T-helper 2 cell treated with Interferon-gamma antibody and Interleukin-4, amounts not matched to agents 5 μg/mL and 100 μg/mL, for 36 hours (primary cell): Measurements from ENCODE around the gene DPEP2NB.
"Not testable (repeated sequence)": the region's sequence is repeated elsewhere in the genome, so short reads cannot be mapped to it uniquely, and the experiment has no call there.

Experiments
- DNase-seq: peaks from one replicate; pipeline ENCODE4 v3.0.0; 2021; ENCODE audit warnings: low spot score
- H3K27ac Mint-ChIP-seq: one replicate; pipeline ENCODE4 v1.8.0; 2021; ENCODE audit warnings: mild to moderate bottlenecking, mixed read lengths
- H3K27me3 Mint-ChIP-seq: one replicate; pipeline ENCODE4 v1.8.0; 2021; ENCODE audit warnings: low read depth, mixed read lengths
- H3K36me3 Mint-ChIP-seq: one replicate; pipeline ENCODE4 v1.8.0; 2021; ENCODE audit warnings: low read depth, mixed read lengths
- H3K4me1 Mint-ChIP-seq: one replicate; pipeline ENCODE4 v1.8.0; 2021; ENCODE audit warnings: low read depth, mixed read lengths
- H3K4me3 Mint-ChIP-seq: one replicate; pipeline ENCODE4 v1.8.0; 2022; ENCODE audit warnings: mild to moderate bottlenecking, moderate library complexity, mixed read lengths
- H3K9me3 Mint-ChIP-seq: one replicate; pipeline ENCODE4 v1.8.0; 2021; ENCODE audit warnings: mixed read lengths

The DPEP2NB gene

GRCh38 chr16:68031951-68032350 lies 16.2 kb upstream of the DPEP2NB start:
- peaks cover 16% of the 10 kb centered on the region for H3K36me3 Mint-ChIP-seq
- H3K4me3 Mint-ChIP-seq, result no peak overlapping the region
- no peak overlapping the region for H3K27ac Mint-ChIP-seq
- no peaks in the 10 kb centered on the region for H3K27me3 Mint-ChIP-seq
- peaks cover 8% of the 10 kb centered on the region for H3K4me1 Mint-ChIP-seq
- H3K9me3 Mint-ChIP-seq, result no peaks in the 10 kb centered on the region
- no peak for DNase-seq

DNA sequence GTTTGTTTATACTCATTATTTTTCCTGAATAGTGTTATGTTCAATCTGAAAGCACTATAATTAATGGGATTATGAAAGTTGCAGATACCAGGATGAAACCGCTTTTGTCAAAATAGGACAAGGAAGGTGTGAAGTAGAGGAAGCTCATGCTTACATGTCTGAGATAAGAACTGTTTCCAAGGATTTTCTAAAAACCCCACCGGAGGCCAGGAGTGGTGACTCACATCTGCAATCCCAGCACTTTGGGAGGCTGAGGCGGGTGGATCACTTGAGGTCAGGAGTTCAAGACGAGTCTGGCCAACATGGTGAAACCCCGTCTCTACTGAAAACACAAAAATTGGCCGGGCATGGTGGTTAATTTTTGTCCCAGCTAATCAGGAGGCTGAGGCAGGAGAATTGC lies 14.4 kb upstream of the DPEP2NB start:
- H3K4me3 Mint-ChIP-seq, H3K4me1 Mint-ChIP-seq, H3K27ac Mint-ChIP-seq, H3K27me3 Mint-ChIP-seq, H3K9me3 Mint-ChIP-seq, DNase-seq: not testable (repeated sequence)
- peaks cover 15% of the 10 kb centered on the region for H3K36me3 Mint-ChIP-seq

DNA sequence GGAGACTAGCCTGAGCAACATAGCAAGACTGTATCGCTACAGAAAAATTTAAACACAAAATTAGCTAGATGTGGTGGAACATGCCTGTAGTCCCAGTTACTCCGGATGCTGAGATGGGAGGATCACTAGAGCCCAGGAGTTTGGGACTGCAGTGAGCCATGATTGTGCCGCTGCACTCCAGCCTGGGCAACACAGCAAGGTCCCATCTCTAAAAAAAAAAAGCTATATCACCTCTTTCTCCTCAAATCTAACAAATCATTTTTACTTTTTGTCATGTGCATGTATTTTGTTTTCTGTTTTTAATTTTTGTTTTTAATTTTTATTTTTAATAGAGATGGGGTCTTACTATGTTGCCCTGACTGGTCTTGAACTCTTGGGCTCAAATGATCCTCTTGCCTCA lies 13.3 kb upstream of the DPEP2NB start:
- Mint-ChIP-seq H3K4me1 (peaks cover 2% of the 10 kb centered on the region), H3K36me3 (peaks cover 13% of the 10 kb centered on the region), H3K27ac (no peak overlapping the region), H3K4me3 (no peak overlapping the region), H3K27me3 (no peaks in the 10 kb centered on the region), H3K9me3 (no peaks in the 10 kb centered on the region)
- no peak for DNase-seq

DNA sequence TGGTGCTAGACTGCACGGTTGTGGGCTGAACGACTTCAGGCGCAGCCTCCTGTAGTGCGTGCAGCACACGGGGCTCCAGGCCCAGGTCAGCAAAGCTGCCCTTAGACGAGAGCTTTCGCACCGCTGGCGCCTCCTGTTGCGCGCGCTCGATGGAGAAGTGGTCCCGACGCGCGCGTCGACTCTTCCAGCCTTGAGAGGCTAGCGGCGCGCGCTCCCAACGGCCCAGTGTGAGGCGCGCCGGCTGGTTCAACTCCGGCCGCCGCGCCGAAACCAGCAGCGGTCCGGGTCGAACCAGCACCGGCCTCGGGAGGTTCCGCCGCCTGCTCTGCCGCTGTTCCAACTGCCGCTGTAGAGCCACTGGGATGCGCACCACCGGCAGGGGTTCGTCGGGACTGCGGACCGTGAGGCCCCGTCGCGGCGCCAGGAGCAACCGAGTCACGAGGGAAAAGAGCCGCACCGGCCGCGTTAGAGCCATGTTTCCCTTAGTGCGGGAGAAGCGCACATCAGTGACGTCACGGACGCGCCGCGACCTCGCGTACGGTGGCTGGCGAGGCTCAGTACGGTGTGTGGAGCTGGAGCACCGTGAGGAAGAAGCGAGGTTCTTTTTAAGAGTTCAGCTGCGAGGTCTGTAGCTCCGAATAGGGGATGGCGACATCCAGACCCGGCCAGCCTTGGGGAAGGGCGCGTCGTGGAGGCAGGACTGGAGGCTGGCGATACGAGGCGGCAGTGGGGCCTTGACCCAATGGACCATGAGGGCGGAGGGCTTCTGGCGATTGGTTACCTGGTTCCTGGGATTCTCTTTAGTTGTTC lies 7.2 kb upstream of the DPEP2NB start, which contains the start of the genes DDX28 and DUS2:
DDX28 (minus strand) TSS at position 505 of the 810 bp plus-strand sequence; CDS start at position 475, 30 bp downstream.
DUS2 (plus strand) TSS at position 557 of the 810 bp plus-strand sequence. CDS start 14,740 bp downstream, outside the sequence.
- Mint-ChIP-seq H3K9me3 (no peaks in the 10 kb centered on the region), H3K36me3 (peaks cover 19% of the 10 kb centered on the region), H3K4me3 (peak within 1 kb of the TSS; percentile 100), H3K4me1 (peaks cover 13% of the 10 kb centered on the region), H3K27me3 (no peaks in the 10 kb centered on the region), H3K27ac (peak within 1 kb of the TSS; percentile 96)
- peak; percentile 94 for DNase-seq

DNA sequence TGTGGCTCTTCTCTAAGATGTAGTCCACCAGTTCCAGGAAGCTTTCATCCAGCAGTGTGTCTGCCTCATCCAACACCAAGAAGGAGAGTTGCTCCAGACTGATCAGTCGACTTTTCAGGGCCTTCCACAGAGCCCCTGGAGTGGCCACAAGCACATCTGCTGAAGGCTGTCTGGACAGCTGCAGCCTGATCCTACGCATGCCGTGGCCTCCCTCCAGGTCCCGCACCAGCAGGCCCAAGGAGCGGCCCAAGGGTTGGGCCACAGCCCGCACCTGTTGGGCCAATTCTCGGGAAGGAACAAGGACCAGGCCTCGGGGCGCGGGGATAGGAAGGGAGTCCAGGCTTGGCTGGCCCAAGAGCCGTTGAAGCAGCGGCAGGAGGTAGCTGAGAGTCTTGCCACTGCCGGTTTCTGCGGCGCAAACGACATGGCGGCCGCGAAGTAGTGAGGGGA lies 6.6 kb upstream of the DPEP2NB start:
- Mint-ChIP-seq H3K4me1 (peaks cover 13% of the 10 kb centered on the region), H3K9me3 (no peaks in the 10 kb centered on the region), H3K36me3 (peaks cover 14% of the 10 kb centered on the region), H3K27me3 (no peaks in the 10 kb centered on the region), H3K27ac (peak overlapping the region; percentile 96), H3K4me3 (peak overlapping the region; percentile 100)
- DNase-seq, result no peak

GRCh38 chr16:68021490-68021889 lies 5.8 kb upstream of the DPEP2NB start:
- H3K27me3 Mint-ChIP-seq, result no peaks in the 10 kb centered on the region
- no peak for DNase-seq
- H3K27ac Mint-ChIP-seq, result peak overlapping the region; percentile 36
- H3K9me3 Mint-ChIP-seq, result no peaks in the 10 kb centered on the region
- H3K36me3 Mint-ChIP-seq, result peaks cover 10% of the 10 kb centered on the region
- H3K4me1 Mint-ChIP-seq, result peaks cover 13% of the 10 kb centered on the region
- H3K4me3 Mint-ChIP-seq, result peak overlapping the region; percentile 100

DNA sequence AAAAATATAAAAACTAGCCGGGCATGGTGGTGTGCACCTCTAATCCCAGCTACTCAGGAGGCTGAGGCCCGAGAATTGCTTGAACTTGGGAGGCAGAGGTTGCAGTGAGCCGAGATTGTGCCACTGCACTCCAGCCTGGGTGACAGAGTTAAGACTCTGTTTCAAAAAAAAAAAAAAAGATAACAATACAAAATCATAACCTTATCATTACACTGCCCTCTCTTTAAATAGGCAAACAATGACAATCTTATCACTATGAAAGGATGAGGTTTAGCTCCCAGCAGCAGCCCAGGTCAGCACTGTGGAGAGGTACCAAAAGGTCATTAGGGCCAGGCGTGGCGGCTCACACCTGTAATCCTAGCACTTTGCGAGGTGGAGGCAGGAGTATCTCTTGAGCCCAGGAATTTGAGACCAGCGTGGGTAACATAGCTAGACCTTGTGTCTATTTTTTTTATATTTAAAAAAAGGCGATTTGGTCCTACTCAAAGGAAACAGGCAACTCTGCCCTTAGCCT lies 3.5 kb upstream of the DPEP2NB start:
- Mint-ChIP-seq H3K9me3 (no peaks in the 10 kb centered on the region), H3K4me1 (peaks cover 13% of the 10 kb centered on the region), H3K4me3 (no peak overlapping the region), H3K27me3 (no peaks in the 10 kb centered on the region), H3K27ac (no peak overlapping the region), H3K36me3 (peaks cover 10% of the 10 kb centered on the region)
- DNase-seq, result no peak

- H3K27ac Mint-ChIP-seq, result no peak overlapping the region
- no peaks in the 10 kb centered on the region for H3K27me3 Mint-ChIP-seq
- no peak overlapping the region for H3K4me3 Mint-ChIP-seq
- H3K9me3 Mint-ChIP-seq, result no peaks in the 10 kb centered on the region
- peaks cover 5% of the 10 kb centered on the region for H3K4me1 Mint-ChIP-seq
- DNase-seq, result no peak
- H3K36me3 Mint-ChIP-seq, result no peaks in the 10 kb centered on the region
These were observed 2.3 kb downstream of the DPEP2NB start for GRCh38 chr16:68013440-68013839.

DNA sequence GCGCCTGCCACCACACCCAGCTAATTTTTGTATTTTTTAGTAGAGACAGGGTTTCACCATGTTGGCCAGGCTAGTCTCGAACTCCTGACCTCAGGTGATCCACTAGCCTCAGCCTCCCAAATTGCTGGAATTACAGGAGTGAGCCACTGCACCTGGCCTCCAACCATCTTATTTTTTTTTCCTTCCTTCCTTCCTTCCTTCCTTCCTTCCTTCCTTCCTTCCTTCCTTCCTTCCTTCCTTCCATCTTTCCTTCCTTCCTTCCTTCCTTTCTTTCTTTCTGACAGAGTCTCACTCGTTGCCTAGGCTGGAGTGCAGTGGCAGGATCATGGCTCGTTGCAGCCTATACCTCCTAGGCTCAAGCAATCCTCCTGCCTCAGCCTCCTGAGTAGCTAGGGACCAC lies 5.8 kb downstream of the DPEP2NB start:
- H3K27me3 Mint-ChIP-seq, H3K9me3 Mint-ChIP-seq, H3K4me3 Mint-ChIP-seq, H3K36me3 Mint-ChIP-seq, DNase-seq, H3K27ac Mint-ChIP-seq: not testable (repeated sequence)
- peaks cover 16% of the 10 kb centered on the region for H3K4me1 Mint-ChIP-seq

GRCh38 chr16:68009157-68009735 lies 6.5 kb downstream of the DPEP2NB start:
- Mint-ChIP-seq H3K4me3 (no peak overlapping the region), H3K9me3 (no peaks in the 10 kb centered on the region), H3K36me3 (no peaks in the 10 kb centered on the region), H3K27ac (no peak overlapping the region), H3K27me3 (no peaks in the 10 kb centered on the region), H3K4me1 (peaks cover 16% of the 10 kb centered on the region)
- DNase-seq, result no peak

GRCh38 chr16:68005786-68006286 lies 9.9 kb downstream of the DPEP2NB start:
- H3K36me3 Mint-ChIP-seq, result no peaks in the 10 kb centered on the region
- H3K4me1 Mint-ChIP-seq, result peaks cover 18% of the 10 kb centered on the region
- no peaks in the 10 kb centered on the region for H3K27me3 Mint-ChIP-seq
- peak overlapping the region; percentile 94 for H3K27ac Mint-ChIP-seq
- peak overlapping the region; percentile 24 for H3K4me3 Mint-ChIP-seq
- no peaks in the 10 kb centered on the region for H3K9me3 Mint-ChIP-seq
- no peak for DNase-seq

GRCh38 chr16:68005211-68005610 lies 10.5 kb downstream of the DPEP2NB start:
- H3K27me3 Mint-ChIP-seq, result no peaks in the 10 kb centered on the region
- H3K9me3 Mint-ChIP-seq, result no peaks in the 10 kb centered on the region
- H3K4me3 Mint-ChIP-seq, result peak overlapping the region; percentile 24
- DNase-seq, result no peak
- peak overlapping the region; percentile 94 for H3K27ac Mint-ChIP-seq
- H3K36me3 Mint-ChIP-seq, result no peaks in the 10 kb centered on the region
- H3K4me1 Mint-ChIP-seq, result peaks cover 21% of the 10 kb centered on the region

DNA sequence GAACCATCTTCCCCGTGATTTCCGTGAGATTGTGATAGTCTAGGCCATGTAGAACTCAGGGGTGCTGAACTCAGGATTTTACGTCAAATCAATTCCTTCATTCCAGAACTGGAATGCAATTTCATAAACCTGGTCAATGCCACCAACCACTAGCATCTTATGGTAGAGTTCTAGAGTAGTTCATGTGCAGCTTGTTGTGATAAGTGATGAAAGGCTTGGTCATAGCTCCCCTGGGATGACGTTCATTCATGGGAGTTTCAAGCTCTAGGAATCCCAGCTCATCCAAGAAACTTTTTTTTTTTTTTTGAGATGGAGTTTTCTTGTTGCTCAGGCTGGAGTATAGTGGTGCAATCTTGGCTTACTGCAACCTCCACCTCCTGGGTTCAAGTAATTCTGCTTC lies 12.7 kb downstream of the DPEP2NB start:
- Mint-ChIP-seq H3K4me3 (no peak overlapping the region), H3K27me3 (no peaks in the 10 kb centered on the region), H3K4me1 (peaks cover 35% of the 10 kb centered on the region), H3K36me3 (peaks cover 4% of the 10 kb centered on the region), H3K9me3 (no peaks in the 10 kb centered on the region), H3K27ac (no peak overlapping the region)
- DNase-seq, result no peak

GRCh38 chr16:68000450-68000849 lies 15.3 kb downstream of the DPEP2NB start:
- no peaks in the 10 kb centered on the region for H3K27me3 Mint-ChIP-seq
- H3K9me3 Mint-ChIP-seq, result no peaks in the 10 kb centered on the region
- peak overlapping the region; percentile 85 for H3K27ac Mint-ChIP-seq
- DNase-seq, result no peak
- H3K4me3 Mint-ChIP-seq, result peak overlapping the region; percentile 87
- H3K36me3 Mint-ChIP-seq, result peaks cover 4% of the 10 kb centered on the region
- H3K4me1 Mint-ChIP-seq, result peaks cover 30% of the 10 kb centered on the region
